ENCODE results near the gene CDH23.

The CDH23 gene

DNA sequence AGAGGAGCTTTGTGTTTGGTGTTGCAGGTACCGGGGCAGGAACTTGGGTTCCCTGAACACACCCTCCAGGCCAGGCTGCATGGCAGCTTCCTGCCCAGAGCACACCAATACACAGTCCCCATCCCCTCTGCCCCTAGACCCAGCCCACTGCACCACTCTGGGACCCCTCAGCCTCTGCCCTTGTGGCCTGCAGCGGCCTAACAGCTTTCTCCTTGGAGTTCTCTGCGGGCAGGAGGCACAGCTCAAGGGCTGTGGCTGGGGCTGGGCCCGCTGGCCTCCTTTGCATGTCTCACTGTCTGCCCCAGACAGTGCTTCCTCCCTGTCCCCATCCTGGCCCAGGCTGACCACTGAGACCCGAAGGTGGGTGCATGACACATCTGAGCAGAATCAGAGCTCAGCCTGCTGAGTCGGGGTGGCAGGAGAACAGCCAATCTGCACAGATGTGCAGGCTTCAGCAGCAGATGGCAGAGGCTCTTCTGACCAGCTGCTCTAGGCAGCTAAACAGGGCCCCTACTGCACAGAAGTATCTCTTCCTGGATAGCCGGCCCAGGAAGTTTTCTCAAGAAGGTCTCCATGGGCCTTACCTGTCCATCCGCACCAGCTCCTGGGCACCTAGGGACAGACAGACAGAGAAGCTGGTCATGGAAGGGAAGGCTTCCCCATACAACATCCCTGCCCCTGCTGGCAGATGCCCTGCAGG, 355.8 kb downstream of the CDH23 start:
- no peak for DNase-seq

DNA sequence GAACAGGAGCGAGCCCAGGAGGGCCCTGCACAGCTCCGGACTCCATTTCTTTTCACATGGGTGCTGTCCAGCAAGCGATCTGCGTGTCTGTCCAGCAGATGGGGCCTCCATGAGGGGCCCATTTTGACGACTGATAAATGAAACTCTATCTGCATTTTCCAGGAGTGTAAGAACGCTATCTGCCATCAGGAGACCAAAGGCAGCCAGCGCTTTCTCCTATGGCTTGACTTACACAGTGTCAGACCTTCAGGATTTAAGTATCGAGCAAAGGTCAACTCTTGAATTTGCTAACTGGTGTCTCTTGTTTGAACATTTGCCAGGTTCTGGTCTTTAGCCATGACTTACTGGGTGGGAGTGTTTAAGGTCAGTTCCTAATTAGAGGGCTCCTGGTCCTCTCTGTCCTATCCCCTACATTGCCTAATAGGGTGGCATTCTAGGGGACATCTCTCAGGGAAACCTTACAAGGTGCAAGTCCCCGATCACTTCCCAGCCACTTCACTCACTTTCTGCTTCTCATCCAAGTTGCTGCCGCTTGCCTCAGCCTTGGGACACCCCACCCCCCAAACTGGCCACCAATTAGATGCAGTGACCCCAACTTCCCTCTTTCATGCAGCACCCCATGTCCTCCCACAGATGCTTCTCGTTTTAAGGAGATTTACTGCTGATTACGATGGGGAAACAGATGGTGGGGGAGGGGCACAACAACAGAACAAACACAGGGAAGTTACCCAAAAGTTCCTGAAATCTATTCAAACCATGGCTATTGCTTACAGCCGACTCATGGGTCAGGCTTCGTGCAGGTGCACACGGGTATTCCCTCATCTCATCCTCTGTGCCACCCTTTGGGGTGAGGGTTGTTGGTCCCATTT, 356.6 kb downstream of the CDH23 start:
- peak in 24 of 56 donors; percentile 17 to 72 (median 32) for DNase-seq

DNA sequence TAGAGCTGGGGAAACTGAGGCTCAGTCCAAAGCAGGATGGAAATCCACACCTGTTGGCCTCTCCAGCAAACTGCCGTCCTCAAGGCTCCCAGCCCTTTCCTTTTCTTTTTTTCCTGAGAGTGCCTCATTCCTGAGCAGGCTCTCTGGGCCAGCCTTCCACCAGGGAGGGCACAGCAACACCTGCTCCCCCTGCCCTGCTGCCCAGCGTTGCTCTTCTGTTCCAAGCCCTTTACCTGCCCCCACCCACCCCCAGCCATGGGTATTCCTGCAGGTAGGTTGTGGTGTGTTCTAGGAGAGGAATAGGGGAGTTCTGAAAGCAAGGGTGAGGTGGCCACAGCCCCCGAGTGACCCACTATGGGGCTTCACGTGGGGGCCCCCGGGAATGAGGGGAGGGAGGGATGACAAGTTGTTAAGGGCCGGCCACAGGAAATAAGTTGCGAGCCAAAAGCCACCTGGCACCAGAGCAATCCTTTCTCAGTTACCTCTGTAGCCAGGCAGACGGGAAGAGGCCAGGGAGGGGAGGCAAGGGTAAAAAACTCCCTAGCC, 357.3 kb downstream of the CDH23 start:
- no peak for DNase-seq

DNA sequence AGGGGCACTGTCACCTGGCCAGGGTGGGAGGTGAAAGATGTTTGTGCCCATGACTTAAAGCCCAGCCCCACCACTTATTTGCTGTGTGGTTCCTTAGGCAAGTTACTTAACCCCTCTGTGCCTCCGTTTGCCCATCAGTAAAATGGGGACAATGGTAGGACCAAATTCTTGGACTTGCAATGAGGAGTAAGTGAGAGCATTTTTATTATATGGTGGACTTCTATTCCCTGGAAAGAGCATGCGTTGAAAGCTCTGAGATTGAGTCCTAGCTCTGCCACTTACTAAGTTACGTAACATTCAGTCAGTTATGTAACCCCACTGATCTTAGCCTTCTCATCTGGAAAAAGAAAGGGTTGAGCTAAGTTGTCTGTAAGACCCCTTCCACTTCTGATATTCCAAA, 357.8 kb downstream of the CDH23 start:
- DNase-seq: no peak

- DNase-seq: no peak
These were observed 358.6 kb downstream of the CDH23 start for GRCh38 chr10:71755179-71755879.

DNA sequence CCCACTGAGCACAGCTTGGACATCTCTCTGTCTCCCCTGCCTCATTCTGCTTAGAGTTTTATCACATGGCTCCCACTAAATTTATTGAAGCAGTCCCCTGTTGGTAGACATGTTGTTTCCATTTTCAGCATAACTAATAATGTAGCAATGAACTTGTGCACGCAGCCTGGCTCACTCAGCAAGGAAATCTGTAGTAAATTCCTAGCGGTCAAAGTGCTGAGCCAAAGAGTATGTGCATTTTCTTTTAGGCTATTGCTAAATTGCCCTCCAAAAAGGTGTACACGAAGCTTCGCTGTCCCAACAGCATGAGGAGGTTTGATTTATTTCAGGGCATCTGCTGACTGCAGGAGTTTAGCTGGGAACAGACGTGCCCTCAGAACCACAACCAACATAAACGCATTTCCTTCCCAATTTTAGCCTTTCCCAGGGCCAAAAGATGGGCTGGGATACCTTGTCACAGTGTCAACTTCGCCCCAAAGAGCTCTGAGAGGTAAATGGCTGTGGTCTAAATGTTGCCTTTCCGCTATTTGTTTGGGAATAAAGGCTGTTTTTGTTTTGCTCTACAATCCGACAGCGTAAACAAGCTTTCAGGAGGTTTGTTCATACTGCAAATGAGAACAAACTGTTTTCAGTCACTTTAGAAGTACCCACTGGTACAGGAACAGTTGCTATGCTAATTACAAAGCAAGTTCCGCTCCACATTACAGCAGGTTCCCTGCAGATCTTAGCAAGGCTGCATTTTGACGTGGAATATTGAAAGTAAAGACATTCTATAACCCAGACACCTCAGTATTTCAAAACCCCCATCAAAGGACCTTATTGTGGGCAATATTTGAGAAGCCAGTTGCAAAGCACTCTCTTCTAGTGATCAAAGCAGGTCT, 359.8 kb downstream of the CDH23 start:
- peak in 9 of 56 donors; percentile 11 to 80 (median 29) for DNase-seq

DNA sequence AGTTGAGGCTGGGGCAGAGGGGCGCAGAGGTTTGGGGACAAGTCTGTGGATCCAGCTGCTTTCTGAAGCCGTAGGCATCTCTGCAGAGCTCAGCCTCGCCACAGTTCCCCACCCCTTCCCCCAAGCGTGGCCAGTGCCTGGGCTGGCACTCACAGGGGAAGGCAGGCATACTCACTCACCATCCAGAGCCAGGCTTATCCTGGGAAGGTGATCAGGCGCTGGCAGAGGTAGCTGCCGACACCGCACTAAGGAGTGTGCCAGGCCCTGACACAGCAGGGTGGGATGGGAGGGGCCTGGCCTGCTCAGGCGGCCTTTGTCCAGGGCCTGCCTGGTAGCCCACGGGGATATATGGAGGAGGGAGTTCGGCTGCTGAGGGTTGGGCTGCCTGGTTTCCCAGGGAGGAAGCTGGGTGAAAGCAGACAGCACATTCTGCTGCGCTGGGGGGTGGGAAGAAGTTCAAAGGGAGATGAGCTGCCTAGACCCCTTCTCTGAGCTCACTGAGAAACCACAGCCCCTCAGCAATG, 360.7 kb downstream of the CDH23 start:
- DNase-seq: peak in 27 of 56 donors; percentile 20 to 72 (median 40)

- DNase-seq: no peak
These were observed 364.4 kb downstream of the CDH23 start for GRCh38 chr10:71761105-71761511.

DNA sequence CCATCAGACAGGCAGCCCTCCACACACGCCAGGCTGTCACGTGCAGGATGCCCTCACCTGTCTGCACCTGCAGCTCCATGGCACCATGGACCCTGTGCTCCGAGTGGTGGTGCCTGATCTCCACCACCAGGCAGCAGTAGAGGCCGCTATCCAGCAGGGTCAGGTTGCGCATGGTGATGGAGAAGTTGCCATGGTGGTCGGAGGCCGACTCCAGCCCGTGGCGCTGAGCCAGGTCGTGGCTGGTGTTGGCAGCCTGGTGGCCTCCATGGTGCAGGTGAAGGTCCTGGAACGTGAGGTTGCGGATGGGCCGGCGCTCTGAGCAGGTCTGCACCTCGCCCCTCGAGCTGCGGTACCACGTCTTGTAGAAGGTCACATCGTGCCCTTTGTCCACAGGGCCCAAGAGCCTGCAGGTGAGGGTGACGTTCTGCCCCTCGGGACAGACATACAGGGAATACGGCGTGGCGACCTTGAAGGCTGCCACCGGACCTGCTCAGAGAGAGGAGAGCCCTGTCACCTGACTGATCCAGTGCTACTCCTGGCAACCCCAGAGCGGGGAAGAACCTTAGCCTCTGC, 364.9 kb downstream of the CDH23 start:
- no peak for DNase-seq

GRCh38 chr10:71762324-71762723, 365.6 kb downstream of the CDH23 start:
- DNase-seq: no peak

- DNase-seq: no peak
These were observed 366.8 kb downstream of the CDH23 start for GRCh38 chr10:71763352-71764127.

- DNase-seq: peak in 3 of 56 donors; percentile 20 to 33 (median 24)
These were observed 368.6 kb downstream of the CDH23 start for GRCh38 chr10:71765176-71765904.

GRCh38 chr10:71765906-71766716, 369.4 kb downstream of the CDH23 start:
- DNase-seq: no peak

DNA sequence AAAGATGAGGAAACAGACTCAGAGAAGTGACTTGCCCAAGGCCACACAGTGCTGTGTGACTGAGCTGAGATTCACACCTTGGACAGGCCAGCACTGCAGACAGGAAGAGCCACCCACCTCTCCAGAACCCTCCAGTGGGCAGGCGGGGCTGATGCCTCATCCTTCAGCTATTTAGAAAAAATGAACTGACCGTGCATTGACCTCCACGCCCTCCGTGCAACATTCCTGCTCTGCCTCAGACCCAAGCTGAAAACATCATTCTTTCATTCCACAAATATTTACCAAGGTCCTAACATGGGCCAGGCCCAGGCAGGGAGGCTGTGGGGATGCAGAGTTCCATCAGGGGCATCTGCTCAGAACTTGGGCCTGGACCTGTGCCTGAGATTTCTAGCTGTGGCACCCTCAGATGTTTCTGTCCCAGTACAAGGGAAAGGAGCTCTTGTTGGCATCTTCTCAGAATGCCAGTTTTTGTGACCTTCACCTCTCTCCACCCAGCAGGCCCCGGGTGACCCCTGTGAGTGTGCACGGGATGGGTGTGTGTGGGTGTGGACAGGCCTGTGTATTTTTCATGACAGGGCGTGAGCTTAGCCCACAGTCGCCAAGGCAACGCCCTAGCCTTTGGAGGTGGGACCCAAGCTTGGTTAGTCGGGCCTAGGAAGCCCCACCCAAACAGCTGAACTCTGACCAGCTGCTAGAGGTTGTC, 370.1 kb downstream of the CDH23 start:
- no peak for DNase-seq

DNA sequence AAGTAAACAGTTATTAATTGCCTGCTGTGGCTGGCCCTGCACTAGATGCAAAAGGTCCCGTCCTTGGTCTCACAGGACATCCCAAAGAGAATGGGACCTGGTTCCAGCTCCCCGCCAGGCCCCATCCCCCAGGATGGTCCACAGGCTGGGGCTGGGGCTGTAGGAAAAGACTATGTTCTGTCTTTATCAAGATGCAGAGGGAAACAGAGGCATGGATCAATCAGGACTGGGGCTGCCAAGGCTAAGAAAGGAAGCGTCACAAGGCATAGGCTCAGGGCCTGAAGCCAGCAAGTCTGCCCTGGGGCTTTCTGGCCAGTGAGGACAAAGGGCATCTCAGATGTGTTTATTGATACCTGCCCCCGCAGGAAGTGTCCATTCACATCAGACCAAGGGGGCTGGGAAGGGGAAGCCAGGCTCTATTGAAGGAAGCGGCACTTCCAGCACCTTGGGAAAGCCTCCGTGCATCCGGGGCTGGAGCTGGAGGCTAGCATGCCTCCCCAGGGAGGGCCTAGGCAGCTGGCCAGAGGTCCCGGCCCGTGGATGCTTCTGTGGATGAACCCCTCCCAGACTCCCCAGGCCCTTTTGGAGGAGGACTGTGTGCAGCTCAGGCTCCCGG, 370.8 kb downstream of the CDH23 start:
- DNase-seq: no peak

DNA sequence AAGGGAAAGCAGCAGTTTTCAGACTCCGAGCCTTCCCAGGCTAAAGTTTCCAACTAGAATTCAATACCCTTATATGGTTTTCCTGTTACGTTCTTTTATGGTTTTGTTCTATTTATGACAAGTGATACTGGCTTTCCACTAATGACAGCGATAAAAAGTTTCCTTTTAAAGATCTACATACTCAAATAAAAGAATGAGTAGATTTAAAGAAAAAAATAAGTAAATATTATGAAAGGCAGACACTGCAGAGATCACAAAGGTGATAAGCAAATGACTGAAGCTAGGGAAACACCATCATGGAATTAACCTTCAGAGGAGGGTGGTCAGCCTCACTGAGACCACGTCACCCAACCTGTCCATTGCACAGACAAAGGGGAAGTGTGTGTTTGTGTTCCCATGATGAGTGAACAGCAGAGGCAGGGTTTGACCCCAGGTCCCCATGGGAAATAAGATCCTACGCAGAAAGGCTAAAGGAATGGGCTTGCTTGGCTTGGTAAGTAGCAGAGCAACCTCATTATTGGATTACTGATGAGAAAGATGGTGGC, 372.6 kb downstream of the CDH23 start:
- no peak for DNase-seq
